Adipose tissue (tissue), 3 donors: Measurements from ENCODE around the gene PEAK1. TPM values are rescaled to one million over a fixed set of nuclear protein-coding genes. Genes with fewer than 3 reads are reported as not detected.

Experiments used
- H3K27ac ChIP-seq: one replicate; pipeline ENCODE4 v1.5.1; 2013; ENCODE audit warnings: low read depth, low read length
- WGBS, 3 donors: extraction: QIAGEN DNeasy Blood & Tissue Kit; methylation state at CpG; one replicate each; pipeline ENCODE4 v1.1.7; 2013; 5-methylcytosine and 5-hydroxymethylcytosine counted together
- polyA plus RNA-seq, 3 donors: library from polyadenylated mRNA; stranded (reverse); fragments of 200-250 nt; gene quantifications; one replicate each; pipeline ENCODE4 v1.2.3, GENCODE V29; 2013
- donor health status: healthy with polysubstance abuse.
- donor health status: Bipolar disorder and iron deficiency.
- donor health status: healthy.

Gene PEAK1
- polyA plus RNA-seq, 3 donors = 2.3 to 9.5 (median 4.9) TPM

- 99 to 100% (median 99%) methylated on average over 2 of the region's 2 CpGs for WGBS, 3 donors
Observed at GRCh38 chr15:77138167-77138522, 281.8 kb downstream of the PEAK1 start.

GRCh38 chr15:77135181-77135580, 284.7 kb downstream of the PEAK1 start:
- WGBS, 3 donors = 92 to 96% (median 92%) methylated on average over 4 of the region's 4 CpGs
- H3K27ac ChIP-seq = no peak overlapping the region

More at GRCh38 chr15:77138167-77138522, 281.8 kb downstream of the PEAK1 start:
- no peak overlapping the region for H3K27ac ChIP-seq

GRCh38 chr15:77130315-77130930, 289.5 kb downstream of the PEAK1 start:
- H3K27ac ChIP-seq = no peak overlapping the region
- WGBS, 3 donors = 93 to 100% (median 98%) methylated on average over 1 of the region's 1 CpG

- WGBS, 3 donors = 96% methylated on average over 7 of the region's 7 CpGs
- H3K27ac ChIP-seq = no peak overlapping the region
Observed at GRCh38 chr15:77127626-77128025, 292.3 kb downstream of the PEAK1 start.

- H3K27ac ChIP-seq = no peak overlapping the region
- 40 to 93% (median 87%) methylated on average over 3 of the region's 3 CpGs for WGBS, 3 donors
Observed at GRCh38 chr15:77126529-77127326, 293.2 kb downstream of the PEAK1 start.

GRCh38 chr15:77123854-77124253, 296.1 kb downstream of the PEAK1 start:
- H3K27ac ChIP-seq = no peak overlapping the region
- 67 to 88% (median 69%) methylated on average over 1 of the region's 1 CpG for WGBS, 3 donors

GRCh38 chr15:77122576-77122975, 297.3 kb downstream of the PEAK1 start:
- no peak overlapping the region for H3K27ac ChIP-seq
- 67 to 77% (median 67%) methylated on average over 2 of the region's 2 CpGs for WGBS, 3 donors

- no peak overlapping the region for H3K27ac ChIP-seq
- WGBS, 3 donors = 88 to 96% (median 92%) methylated on average over 1 of the region's 1 CpG
Observed at GRCh38 chr15:77121599-77121998, 298.3 kb downstream of the PEAK1 start.

GRCh38 chr15:77120576-77120975, 299.3 kb downstream of the PEAK1 start:
- 88 to 92% (median 91%) methylated on average over 4 of the region's 4 CpGs for WGBS, 3 donors
- H3K27ac ChIP-seq = no peak overlapping the region

GRCh38 chr15:77119446-77119845, 300.5 kb downstream of the PEAK1 start:
- 18 to 48% (median 43%) methylated on average over 1 of the region's 1 CpG for WGBS, 3 donors
- H3K27ac ChIP-seq = no peak overlapping the region

- H3K27ac ChIP-seq = no peak overlapping the region
- 35 to 58% (median 43%) methylated on average over 3 of the region's 3 CpGs for WGBS, 3 donors
Observed at GRCh38 chr15:77118882-77119321, 301.0 kb downstream of the PEAK1 start.

- no peak overlapping the region for H3K27ac ChIP-seq
- 91 to 95% (median 93%) methylated on average over 4 of the region's 4 CpGs for WGBS, 3 donors
Observed at GRCh38 chr15:77115179-77115578, 304.7 kb downstream of the PEAK1 start.

- H3K27ac ChIP-seq = no peak overlapping the region
- 65 to 91% (median 75%) methylated on average over 2 of the region's 2 CpGs for WGBS, 3 donors
Observed at GRCh38 chr15:77112838-77113504, 306.9 kb downstream of the PEAK1 start.

GRCh38 chr15:77111789-77112188, 308.1 kb downstream of the PEAK1 start:
- no peak overlapping the region for H3K27ac ChIP-seq
- WGBS, 3 donors = 91 to 98% (median 97%) methylated on average over 3 of the region's 3 CpGs

GRCh38 chr15:77107531-77108355, 312.2 kb downstream of the PEAK1 start:
- H3K27ac ChIP-seq = no peak overlapping the region
- 53 to 63% (median 62%) methylated on average over 9 of the region's 9 CpGs for WGBS, 3 donors

- WGBS, 3 donors = 47 to 66% (median 63%) methylated on average over 2 of the region's 2 CpGs
- no peak overlapping the region for H3K27ac ChIP-seq
Observed at GRCh38 chr15:77107068-77107467, 312.8 kb downstream of the PEAK1 start.

- H3K27ac ChIP-seq = no peak overlapping the region
- 59 to 89% (median 65%) methylated on average over 3 of the region's 3 CpGs for WGBS, 3 donors
Observed at GRCh38 chr15:77104155-77104554, 315.7 kb downstream of the PEAK1 start.

- 89 to 95% (median 95%) methylated on average over 4 of the region's 4 CpGs for WGBS, 3 donors
- no peak overlapping the region for H3K27ac ChIP-seq
Observed at GRCh38 chr15:77099741-77100463, 320.0 kb downstream of the PEAK1 start.
